NT2/D1 (cell line): ENCODE measurements around the gene RALGPS2.

Experiments used
- SUZ12 ChIP-seq: IDR thresholded peaks from 2 replicates; pipeline ENCODE4 v1.6.1; 2011; ENCODE audit not compliant: insufficient read length, insufficient read depth; ENCODE audit errors: extremely low read depth
- YY1 ChIP-seq: IDR thresholded peaks from 2 replicates; pipeline ENCODE4 v1.6.1; 2011; ENCODE audit not compliant: insufficient read length, insufficient read depth
- ZNF274 ChIP-seq: IDR thresholded peaks from 2 replicates; pipeline ENCODE4 v1.6.1; 2011; ENCODE audit warnings: mild to moderate bottlenecking, low read depth, low read length

DNA sequence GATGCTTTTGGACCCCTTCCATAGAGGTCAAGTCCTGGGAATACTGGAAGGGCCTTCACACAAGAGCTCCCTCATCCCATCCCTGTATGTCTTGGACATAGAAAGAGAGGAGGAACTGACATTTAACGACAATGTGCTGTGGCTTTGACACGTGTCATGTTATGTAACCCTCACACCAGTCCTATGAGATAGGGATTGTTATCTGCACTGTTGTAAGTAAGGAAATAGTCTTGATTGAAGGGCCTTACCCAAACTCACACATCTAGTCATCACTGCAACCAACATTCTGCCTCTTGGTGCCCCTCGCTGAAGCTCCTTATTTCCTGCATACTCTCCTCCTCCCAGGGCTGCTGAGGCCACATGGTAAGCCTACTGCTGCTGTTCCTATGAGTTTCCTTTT lies 209.5 kb downstream of the RALGPS2 start:
- no peak for TF ChIP-seq SUZ12
- TF ChIP-seq ZNF274 = no peak
- no peak for TF ChIP-seq YY1
